Loucy (cell line): Measurements from ENCODE around the gene SLC6A14.

ENCODE experiments used
- H2AFZ ChIP-seq: fragments of 200-600 bp; sonication (generic); 2 replicates; pipeline ENCODE4 v1.6.0; 2016; ENCODE audit warnings: antibody characterized with exemption, mild to moderate bottlenecking, low read length, moderate library complexity
- H3F3A ChIP-seq: fragments of 200-600 bp; 2 replicates; pipeline ENCODE4 v1.6.0; 2016; ENCODE audit warnings: antibody characterized with exemption, low read depth, mild to moderate bottlenecking
- H3K27me3 ChIP-seq: fragments of 200-600 bp; sonication (generic); 2 replicates; pipeline ENCODE4 v1.6.1; 2014; ENCODE audit warnings: low read length, mild to moderate bottlenecking; ENCODE audit not compliant: insufficient read depth, poor library complexity, severe bottlenecking
- H3K36me3 ChIP-seq: fragments of 200-600 bp; sonication (generic); 2 replicates; pipeline ENCODE4 v1.6.1; 2016; ENCODE audit warnings: low read length; ENCODE audit not compliant: insufficient read depth
- H3K4me1 ChIP-seq: fragments of 200-600 bp; sonication (generic); 2 replicates; pipeline ENCODE4 v1.5.1; 2014; ENCODE audit warnings: low read length, mild to moderate bottlenecking; ENCODE audit not compliant: insufficient read depth, poor library complexity, severe bottlenecking
- H3K4me2 ChIP-seq: fragments of 200-600 bp; sonication (generic); 2 replicates; pipeline ENCODE4 v1.6.0; 2014; ENCODE audit warnings: antibody characterized with exemption, low read length, low read depth, mild to moderate bottlenecking; ENCODE audit not compliant: poor library complexity, severe bottlenecking
- H3K4me3 ChIP-seq: fragments of 200-600 bp; sonication (generic); 2 replicates; pipeline ENCODE4 v1.5.1; 2014; ENCODE audit warnings: low read length, mild to moderate bottlenecking, mixed read lengths; ENCODE audit not compliant: poor library complexity, severe bottlenecking
- H3K79me2 ChIP-seq: fragments of 200-600 bp; sonication (generic); 2 replicates; pipeline ENCODE4 v1.6.1; 2014; ENCODE audit warnings: low read length; ENCODE audit not compliant: insufficient read depth
- H3K9ac ChIP-seq: fragments of 200-600 bp; sonication (generic); 2 replicates; pipeline ENCODE4 v1.6.0; 2014; ENCODE audit warnings: mild to moderate bottlenecking, low read depth, low read length, moderate library complexity; ENCODE audit not compliant: poor library complexity, severe bottlenecking
- H3K9me2 ChIP-seq: fragments of 200-600 bp; sonication (generic); replicated peaks from 2 replicates; pipeline ENCODE4 v1.6.1; 2016; ENCODE audit warnings: low read depth, low read length, mixed read lengths
- H3K9me3 ChIP-seq: fragments of 200-600 bp; sonication (generic); 2 replicates; pipeline ENCODE4 v1.6.1; 2014; ENCODE audit warnings: mild to moderate bottlenecking, antibody characterized with exemption, low read length, low read depth; ENCODE audit not compliant: insufficient read depth
- H4K20me1 ChIP-seq: fragments of 200-600 bp; sonication (generic); 2 replicates; pipeline ENCODE4 v1.6.0; 2014; ENCODE audit warnings: antibody characterized with exemption, low read length, mild to moderate bottlenecking; ENCODE audit not compliant: insufficient read depth, poor library complexity, severe bottlenecking
- CTCF ChIP-seq: fragments of 200-600 bp; sonication (generic); conservative IDR thresholded peaks from 2 replicates; pipeline ENCODE4 v1.5.1; 2014; ENCODE audit warnings: mild to moderate bottlenecking, antibody characterized with exemption, low read length
- EZH2phosphoT487 ChIP-seq: fragments of 200-600 bp; IDR thresholded peaks from 2 replicates; pipeline ENCODE4 v1.6.1; 2018; ENCODE audit warnings: antibody characterized with exemption, mild to moderate bottlenecking, moderate library complexity, borderline replicate concordance

Gene SLC6A14

GRCh38 chrX:116409219-116409618, 27.2 kb upstream of the SLC6A14 start:
- Histone ChIP-seq H3K36me3 (no peaks in the 10 kb centered on the region), H3F3A (no peaks in the 10 kb centered on the region), H3K4me1 (no peaks in the 10 kb centered on the region), H3K4me2 (no peak overlapping the region), H3K4me3 (no peak overlapping the region), H3K27me3 (no peaks in the 10 kb centered on the region), H3K9me3 (no peaks in the 10 kb centered on the region), H2AFZ (no peak overlapping the region), H4K20me1 (no peaks in the 10 kb centered on the region), H3K9ac (no peak overlapping the region), H3K79me2 (no peaks in the 10 kb centered on the region), H3K9me2 (no peaks in the 10 kb centered on the region)
- TF ChIP-seq CTCF (no peak), EZH2phosphoT487 (no peak)

GRCh38 chrX:116413273-116413672, 23.1 kb upstream of the SLC6A14 start:
- Histone ChIP-seq H3K36me3 (no peaks in the 10 kb centered on the region), H2AFZ (no peak overlapping the region), H3K9ac (no peak overlapping the region), H3K9me2 (no peaks in the 10 kb centered on the region), H3K27me3 (no peaks in the 10 kb centered on the region), H3K4me1 (no peaks in the 10 kb centered on the region), H3K9me3 (no peaks in the 10 kb centered on the region), H4K20me1 (no peaks in the 10 kb centered on the region), H3K4me2 (no peak overlapping the region), H3F3A (no peaks in the 10 kb centered on the region), H3K79me2 (no peaks in the 10 kb centered on the region), H3K4me3 (no peak overlapping the region)
- TF ChIP-seq CTCF: no peak
- TF ChIP-seq EZH2phosphoT487: no peak

- Histone ChIP-seq H3K4me1 (no peaks in the 10 kb centered on the region), H3K9ac (no peak overlapping the region), H4K20me1 (no peaks in the 10 kb centered on the region), H3K9me3 (no peaks in the 10 kb centered on the region), H3K79me2 (no peaks in the 10 kb centered on the region), H3K36me3 (no peaks in the 10 kb centered on the region), H2AFZ (no peak overlapping the region), H3K9me2 (no peaks in the 10 kb centered on the region), H3K4me2 (no peak overlapping the region), H3K4me3 (no peak overlapping the region), H3K27me3 (no peaks in the 10 kb centered on the region), H3F3A (no peaks in the 10 kb centered on the region)
- TF ChIP-seq CTCF (no peak), EZH2phosphoT487 (no peak)
Measured at GRCh38 chrX:116417214-116417613, 19.2 kb upstream of the SLC6A14 start.
